Renal cortical epithelial cell (primary cell): Measurements from ENCODE around the gene PMM1. TPM values are rescaled to one million over a fixed set of nuclear protein-coding genes. Genes with fewer than 3 reads are reported as not detected.
"Not testable (repeated sequence)": the region's sequence is repeated elsewhere in the genome, so short reads cannot be mapped to it uniquely, and the experiment has no call there.

Experiments
- DNase-seq: peaks from one replicate; pipeline ENCODE4 v3.0.0-alpha.2; 2011; ENCODE audit warnings: low read depth
- total RNA-seq: library from RNA; depleted of rRNA; stranded (reverse); fragments of >200 nt; gene quantifications from 2 replicates; pipeline ENCODE4 v1.2.3, GENCODE V29; 2014

The PMM1 gene
- total RNA-seq, 1 donor from 2014 or later: 14.6 TPM

DNA sequence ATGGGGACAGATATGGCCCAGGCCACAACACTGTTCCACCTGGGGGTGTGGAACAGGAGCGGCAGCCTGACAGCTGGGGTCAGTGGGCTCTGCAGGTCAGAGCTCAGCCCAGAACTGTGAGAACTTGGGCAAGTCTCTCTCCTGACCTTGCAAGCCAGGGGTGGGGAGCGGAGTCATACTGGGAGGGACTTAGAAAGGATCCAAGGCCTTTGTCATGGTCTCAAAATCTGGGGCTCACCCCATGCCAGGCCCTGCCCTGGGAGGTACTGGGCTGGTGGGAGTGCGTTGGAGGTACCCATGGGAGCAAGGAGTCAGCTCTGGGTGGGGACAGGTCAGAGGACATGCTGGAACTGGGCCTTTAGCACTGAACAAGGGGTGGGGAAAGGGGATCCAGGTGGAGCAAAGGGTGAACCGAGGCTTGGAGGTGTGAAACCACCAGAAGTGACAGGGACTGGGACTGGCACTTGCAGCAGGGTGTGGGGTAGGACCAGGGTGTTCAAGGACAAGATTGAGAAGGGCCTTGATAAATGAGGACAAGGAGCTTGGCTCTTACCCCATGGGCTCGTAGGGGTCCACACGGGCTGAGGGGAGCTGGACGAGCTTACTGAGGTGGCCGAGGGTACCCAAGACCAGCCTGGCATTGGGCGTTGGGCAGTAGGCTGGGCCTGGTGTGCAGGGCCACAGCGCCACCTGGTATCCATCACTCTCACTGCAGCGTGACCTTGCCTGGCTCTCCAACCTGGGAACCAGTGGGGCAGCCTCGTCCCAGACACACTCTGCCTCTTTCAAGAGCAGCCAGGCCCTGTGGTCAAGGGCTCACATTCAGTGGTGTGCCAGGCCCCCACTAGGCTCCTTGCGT lies 7.4 kb upstream of the PMM1 start:
- DNase-seq: peak; percentile 33

DNA sequence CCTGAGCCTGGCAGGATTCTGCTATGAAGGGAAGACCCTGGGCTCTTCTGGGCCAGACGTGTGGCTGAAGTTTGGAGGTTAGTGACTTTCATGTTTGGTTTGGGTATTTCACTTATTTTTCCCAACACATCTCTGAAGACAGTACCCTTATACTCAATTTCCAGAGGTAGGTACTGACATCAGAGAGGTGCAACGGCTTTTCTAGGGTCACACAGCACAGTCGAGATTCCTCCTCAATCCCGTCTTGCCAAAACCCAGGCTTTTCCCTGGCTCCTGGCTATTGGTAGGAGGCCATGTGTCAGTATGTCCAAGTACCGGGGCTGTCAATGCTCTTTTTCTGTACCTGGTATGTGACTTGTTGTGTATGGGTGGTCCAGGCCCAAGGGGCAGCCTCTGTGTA lies 6.1 kb upstream of the PMM1 start:
- no peak for DNase-seq

DNA sequence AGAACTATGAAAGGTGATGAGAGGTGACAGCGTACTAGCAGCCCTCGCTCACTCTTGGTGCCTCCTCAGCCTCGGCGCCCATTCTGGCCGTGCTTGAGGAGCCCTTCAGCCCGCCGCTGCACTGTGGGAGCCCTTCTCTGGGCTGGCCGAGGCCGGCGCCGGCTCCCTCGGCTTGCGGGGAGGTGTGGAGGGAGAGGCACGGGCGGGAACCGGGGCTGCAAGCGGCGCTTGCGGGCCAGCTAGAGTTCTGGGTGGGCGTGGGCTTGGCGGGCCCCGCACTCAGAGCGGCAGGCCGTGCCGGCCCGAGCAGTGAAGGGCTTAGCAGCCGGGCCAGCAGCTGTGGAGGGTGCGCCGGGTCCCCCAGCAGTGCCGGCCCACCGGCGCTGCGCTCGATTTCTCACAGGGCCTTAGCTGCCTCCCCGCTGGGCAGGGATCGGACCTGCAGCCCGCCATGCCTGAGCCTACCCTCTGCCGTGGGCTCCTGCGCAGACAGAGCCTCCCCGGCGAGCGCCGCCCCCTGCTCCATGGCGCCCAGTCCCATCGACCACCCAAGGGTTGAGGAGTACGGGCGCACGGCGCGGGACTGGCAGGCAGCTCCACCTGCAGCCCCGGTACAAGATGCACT lies 3.8 kb upstream of the PMM1 start:
- DNase-seq: not testable (repeated sequence)

DNA sequence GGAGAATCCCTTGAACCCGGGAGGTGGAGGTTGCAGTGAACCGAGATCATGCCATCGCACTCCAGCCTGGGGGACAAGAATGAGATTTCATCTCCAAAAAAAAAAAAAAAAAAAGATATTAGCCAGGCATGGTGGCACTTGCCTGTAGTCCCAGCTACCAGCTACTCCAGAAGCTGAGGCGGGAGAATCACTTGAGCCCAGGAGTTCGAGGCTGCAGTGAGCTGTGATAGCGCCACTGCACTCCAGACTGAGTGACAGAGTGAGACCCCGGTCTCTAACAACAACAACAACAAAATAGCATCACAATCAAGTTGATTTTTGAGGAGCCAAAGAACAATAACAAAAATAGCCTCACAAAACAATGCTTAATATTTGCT lies 2.3 kb downstream of the PMM1 start:
- DNase-seq: no peak

DNA sequence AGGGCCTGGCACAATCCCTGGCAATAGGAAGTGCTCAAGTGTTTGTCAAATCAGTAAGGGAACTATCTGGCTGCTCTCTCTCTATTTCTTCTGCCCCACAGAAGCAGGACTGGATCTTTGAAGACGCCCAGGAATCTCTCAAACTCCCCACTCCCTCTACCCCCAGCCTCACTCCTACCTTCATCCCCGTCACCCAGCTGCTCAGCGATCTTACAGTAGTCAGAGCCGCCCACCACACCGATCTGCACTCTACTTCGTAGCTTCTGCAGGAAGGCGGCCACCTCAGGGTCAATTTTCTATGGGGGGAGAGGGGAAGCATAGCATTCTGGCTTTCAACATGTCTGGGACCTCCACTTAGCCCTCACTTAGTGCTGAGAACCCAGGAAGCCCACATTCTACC lies 3.7 kb downstream of the PMM1 start:
- DNase-seq: no peak

DNA sequence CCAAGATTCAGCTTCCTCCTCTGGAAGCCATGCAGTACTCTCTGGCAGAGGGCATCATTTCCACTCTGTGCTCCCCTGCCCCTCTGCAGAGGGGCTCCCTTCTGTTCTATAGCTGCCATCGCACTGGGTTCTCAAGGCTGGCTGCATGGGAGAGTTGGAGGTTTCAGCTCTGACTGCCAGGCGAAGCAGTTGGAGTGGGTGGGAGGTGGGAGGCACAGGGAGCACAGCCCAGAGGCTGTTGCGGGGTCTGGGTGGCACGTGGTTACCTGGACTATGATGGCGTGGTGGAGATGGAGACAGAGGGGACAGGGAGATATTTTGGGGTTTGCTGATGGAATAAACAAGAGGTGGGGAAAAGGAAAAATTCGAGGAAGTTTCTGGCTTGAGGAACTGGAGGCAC lies 4.8 kb downstream of the PMM1 start:
- DNase-seq: no peak

DNA sequence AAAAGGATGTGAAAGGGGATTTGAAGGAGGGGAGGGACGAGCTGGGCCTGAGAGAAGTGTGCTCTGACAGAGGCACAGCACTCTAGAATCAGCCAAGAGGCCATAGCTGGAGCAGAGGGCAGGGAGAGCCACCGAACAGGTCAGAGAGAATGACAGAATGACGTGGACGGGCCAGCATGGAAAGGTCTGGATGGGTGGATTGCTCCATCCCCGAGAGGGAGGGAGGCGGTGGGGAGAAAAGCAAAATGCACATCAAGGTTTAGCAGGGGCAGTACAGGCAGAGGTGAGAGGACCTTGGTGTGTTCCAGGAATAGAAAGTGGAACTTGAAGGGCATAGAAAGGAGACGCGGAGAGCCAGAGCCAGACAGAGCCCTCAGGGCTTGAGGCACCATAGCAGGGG lies 6.9 kb downstream of the PMM1 start:
- DNase-seq: no peak

DNA sequence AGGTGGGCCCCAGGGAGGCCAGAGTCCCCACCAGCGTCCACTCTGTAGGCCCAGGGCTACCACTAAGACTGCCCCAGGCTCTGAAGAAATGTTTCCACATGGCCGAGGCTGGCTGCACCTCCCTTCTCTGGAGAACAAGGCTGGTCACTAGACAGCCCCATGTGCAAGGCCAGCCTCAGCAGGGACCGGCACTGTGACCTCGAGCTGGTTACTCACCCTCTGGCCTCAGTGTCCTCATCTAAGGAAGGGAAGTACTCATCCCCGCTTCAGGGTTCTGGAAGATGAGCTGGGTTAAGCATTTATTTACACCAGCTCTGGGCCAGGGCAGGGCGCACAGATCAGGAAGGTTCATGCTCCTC lies 9.7 kb downstream of the PMM1 start:
- DNase-seq: no peak

DNA sequence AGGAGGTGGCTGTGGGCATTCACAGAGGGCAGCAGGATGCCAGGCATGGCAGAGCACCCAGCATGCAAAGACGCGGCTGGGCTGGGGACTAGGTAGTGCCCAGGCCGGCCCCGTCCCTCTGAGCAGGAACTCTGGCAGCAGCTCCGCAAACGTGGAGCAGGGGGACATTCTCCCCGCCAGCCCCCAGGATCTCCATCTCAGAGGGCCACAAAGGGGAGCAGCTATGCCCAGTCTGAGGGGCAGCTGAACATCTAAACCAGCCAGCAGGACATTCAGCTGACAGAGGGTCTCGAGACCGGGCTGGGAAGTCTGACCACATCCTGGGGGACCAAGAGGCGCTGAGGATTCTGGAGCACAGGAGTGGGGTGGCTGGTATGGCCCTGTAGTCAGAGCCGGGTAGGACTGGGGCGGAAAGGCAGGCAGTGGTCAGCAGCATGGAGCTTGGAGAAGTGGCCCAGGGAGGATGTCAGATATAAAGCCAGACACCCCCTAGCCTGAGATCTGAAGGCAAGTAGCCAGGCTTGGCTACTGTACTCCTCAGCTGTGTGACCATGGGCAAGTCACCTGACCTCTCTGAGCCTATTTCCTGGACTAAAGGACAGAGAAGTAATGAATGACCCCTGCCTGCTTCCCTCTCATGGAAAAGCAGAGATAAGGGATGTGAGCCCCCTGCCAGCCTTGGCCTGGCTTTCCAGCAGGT lies 10.2 kb downstream of the PMM1 start:
- DNase-seq: no peak

DNA sequence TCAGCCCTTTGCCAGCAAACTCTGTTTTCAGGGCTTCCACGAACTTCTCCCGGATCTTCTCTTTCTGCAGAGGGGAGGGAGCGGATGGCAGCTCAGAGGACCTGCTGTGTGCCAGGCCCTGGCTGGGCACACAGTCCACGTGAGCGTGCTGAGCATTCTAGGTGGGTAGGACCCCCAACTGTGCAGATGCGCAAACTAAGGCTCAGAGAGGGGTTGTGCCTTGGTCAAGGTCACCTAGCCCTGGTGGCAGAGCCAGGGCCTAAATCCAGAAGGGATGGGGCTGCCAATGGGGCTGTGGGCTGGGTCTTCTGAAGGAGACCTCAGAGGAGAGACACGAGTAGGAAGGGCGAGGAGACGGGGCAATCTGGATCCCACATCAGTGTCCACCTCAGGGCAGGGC lies 10.8 kb downstream of the PMM1 start:
- no peak for DNase-seq

DNA sequence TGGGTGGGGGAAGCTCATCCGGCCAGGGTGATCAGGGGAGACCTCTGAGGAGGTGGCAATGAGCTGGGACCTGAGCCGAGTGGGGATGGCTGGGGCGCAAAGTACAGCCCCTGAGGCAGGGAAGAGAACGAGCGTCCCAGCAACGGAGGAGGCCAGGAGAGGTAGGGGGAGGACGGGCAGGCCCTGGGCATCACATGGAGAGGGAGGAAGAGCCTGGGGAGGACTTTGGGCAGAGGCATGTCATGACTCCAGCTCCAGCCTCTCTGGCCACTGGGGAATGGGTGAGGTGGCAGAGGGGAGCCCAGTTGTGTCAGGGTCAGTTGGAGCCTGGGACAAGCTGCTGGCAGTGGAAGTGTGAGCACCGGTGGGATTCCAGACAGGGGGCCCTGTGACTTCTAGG lies 11.5 kb downstream of the PMM1 start:
- DNase-seq: no peak

DNA sequence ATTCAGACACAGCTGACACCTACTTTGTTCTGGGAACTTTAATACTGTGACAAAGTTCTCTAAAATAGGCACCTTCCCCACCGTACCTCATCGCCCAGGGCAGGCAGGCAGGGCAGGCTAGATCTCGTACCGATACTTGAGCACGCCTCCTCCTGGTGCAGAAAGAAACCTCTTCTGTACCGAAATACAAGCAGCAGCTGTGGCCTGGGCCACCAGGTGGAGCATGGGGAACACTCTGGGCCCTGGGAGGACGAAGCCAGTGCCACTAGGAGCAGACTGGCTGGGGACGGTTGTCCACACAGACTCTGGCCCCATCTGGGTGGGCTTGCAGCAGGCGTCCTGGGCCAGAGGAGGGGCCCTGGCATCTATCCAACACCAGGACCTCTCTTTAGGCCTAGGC lies 12.8 kb downstream of the PMM1 start:
- peak; percentile 66 for DNase-seq

DNA sequence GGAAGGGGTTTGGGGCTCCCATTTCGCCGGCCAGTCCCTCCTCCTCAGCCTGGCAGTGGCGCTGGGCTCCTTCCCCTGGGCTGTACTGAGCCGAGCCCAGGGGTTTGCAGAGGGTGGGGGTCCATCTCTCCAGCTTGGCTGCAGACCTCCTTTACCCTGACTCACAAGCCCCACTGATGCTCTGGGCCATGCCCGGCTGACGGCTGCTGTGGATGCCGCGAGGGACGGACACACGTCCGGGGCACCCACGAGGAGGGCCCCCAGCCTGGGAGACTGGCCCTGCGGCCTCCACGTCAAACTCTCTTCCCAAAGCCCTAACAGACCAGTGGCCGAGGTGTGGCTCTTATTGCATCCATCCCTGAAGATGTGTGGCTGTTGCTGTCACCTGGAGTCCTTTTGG lies 14.1 kb downstream of the PMM1 start:
- no peak for DNase-seq

DNA sequence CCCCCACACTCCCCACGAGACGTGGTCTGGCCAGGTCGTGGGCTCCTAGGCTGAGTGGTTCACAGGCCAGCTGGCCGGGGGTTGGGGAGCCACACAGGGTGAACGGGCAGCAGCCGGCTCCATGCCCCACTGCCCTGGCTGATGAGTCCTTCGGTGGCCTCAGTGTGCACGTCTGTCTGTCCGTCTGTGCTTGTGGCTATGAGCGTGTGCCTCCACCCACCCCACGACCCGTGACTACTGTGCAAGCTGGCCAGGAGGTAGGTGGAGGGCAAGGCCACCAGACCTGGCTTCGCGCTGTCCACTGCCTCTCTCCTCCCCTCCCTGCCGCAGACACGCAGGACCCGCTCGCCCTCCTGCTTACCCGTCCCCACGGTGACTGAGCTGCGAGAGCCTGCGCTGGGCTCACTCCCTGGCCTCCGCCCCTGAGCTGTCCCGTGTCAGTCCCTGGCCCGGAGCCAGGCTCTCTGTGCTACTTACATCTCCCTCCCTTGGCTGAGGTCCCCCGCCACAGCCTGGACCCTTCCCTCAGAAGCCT lies 14.7 kb downstream of the PMM1 start:
- DNase-seq: no peak

DNA sequence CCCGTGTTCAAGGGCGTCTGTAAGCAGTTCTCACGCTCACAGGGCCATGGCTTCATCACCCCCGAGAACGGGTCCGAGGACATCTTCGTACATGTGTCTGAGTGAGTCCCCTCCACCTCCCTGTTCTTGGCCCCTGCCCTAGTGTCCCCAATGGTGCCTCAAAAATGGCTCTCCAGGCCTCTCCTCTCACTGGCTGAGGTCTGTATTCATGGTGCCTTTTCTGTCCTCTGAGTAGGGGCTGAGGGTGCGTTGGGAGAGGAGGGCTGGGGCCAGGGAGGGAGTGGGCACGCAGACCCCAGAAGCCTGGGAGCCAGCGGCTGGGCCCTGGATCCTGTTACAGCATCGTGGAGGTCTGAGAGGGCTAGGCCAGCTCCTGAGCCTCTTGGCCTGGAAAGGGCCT lies 16.0 kb downstream of the PMM1 start:
- DNase-seq: no peak

DNA sequence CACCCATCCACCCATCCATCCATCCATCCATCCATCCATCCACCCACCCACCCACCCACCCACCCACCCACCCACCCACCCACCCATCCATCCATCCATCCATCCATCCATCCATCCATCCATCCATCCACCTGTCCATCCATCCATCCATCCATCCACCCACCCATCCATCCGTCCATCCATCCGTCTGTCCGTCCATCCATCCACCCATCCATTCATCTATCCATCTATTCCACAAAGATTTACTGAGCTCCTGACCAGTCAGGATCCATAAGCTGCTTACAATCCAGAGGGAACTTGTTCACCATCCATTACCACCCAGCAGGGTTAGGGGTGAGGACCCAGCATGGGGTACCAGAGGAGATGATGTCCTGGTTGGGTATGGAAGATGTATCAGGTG lies 17.3 kb downstream of the PMM1 start:
- DNase-seq: not testable (repeated sequence)

DNA sequence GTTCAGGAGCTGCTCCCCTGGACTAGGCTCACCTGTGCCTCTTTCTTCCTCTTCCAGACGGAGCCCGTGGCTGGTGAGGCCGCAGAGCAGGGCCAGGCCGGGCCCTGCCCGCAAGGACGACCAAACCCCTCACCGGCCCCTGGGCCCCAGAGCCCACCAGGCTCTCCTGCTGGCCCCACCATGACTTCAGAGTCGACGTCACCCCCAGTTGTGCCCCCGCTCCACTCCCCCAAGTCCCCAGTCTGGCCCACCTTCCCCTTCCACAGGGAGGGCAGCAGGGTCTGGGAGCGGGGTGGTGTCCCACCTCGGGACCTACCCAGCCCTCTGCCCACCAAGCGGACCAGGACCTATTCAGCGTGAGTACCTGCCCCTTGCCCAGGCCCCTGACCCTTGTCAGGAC lies 17.9 kb downstream of the PMM1 start:
- no peak for DNase-seq

DNA sequence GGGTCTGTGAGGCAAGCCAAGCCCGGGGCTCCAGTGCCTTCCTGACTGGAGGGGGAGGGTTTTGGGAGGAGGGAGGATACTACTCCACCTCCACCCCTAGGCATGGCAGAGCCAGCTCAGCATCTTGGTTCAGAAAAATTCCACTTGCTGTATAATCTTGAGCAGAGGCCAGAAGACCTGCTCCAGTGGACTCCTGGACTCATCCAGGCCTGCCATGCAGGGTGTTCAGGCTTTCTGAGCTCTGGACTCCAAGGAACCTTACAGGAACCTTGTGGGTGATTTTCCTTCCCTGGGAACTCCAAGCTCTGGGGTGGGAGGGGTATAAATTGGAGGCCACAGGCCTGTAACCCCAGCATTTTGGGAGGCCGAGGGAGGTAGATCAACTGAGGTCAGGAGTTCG lies 19.4 kb downstream of the PMM1 start:
- no peak for DNase-seq

DNA sequence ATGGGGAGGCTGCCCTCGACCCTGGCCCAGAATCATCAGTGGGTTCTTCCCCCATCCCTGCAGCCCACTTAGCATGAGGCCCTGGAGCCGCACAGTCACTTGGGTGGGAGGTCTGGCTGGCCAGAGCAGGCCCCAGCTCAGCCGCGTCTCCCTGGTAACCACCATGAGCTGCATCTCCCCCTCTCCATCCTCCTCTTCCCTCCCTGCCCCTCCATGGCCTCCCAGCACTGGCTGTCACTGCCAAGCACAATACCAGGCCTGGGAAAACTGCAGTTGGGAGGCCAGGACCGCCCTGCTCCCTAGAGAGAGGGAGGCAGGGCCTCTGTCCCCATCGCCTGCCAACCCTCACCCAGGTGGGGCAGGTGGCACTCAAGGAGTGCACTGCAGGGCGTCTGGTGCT lies 20.8 kb downstream of the PMM1 start:
- DNase-seq: no peak

DNA sequence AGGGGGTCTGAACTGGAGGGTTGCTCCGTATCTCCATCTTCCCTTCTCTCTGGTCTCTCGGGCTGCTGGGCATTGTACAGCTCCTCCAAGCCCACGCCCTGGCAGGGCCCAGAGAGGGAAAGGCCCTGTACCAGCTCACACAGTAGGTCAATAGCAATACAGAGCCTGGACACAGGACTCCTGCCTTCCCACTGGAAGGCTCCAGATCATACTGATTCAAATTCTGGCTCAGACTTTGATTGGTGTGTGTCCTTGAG lies 22.2 kb downstream of the PMM1 start:
- DNase-seq: no peak

DNA sequence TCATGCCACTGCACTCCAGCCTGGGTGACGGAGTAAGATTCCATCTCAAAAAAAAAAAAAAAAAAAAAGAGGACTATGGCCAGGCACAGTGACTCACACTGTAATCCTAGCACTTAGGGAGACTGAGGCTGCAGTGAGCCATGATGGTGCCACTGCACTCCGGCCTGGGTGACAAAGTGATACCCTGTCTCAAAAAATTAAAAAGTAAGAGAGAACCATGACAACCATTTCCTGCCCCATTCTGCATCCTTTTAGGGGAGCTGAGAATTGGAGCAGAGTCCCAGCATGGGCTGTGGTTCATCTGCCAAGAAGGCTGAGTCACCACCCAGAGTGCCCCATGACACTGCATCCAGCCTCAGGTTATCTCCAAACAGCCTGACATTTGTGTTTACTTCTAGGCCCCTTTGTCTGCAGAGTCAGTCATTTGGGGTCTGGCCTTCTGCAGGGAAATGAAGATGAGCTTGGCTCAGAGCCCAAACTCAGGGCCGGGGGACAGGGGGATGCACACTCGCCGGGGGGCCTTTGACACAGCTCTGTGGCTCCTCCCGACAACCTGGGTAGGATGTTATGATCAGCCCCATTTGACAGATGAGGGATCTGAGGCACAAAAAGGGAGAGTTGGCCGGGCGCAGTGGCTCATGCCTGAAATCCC lies 24.1 kb downstream of the PMM1 start:
- peak; percentile 79 for DNase-seq

DNA sequence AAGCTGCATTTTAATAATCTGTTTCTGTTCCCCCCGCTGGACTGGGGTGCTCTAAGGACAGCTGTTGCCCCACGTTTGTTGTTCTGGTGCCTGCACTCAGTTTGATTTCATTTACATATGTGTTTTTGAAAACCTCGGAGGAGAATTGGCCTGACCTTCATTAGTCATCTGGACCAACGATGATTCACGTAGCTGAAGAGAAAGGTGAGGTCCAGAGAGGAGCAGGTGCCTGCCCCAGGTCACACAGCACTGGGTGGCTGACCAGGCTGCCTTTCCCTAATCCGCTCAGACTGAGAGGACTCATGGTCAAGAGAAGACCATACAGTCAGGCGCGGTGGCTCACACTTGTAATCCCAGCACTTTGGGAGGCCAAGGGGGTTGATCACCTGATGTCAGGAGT lies 25.1 kb downstream of the PMM1 start:
- DNase-seq: peak; percentile 74
